HepG2 (cell line): ENCODE results near the gene DCAKD.

Experiments used
- CTCF ChIP-seq: sonication (generic); formaldehyde crosslinking; IDR thresholded peaks from 2 replicates; pipeline ENCODE4 v1.5.0; 2020; ENCODE audit warnings: mild to moderate bottlenecking, missing genetic modification reagents, moderate library complexity
- HMG20B ChIP-seq: conservative IDR thresholded peaks from 2 replicates; pipeline ENCODE4 v1.6.1; 2016; ENCODE audit warnings: missing genetic modification reagents, missing compliant biosample characterization
- HOXD1 ChIP-seq: sonication (generic); formaldehyde crosslinking; IDR thresholded peaks from 2 replicates; pipeline ENCODE4 v1.5.0; 2020; ENCODE audit warnings: missing genetic modification reagents
- MTERF4 ChIP-seq: sonication (generic); formaldehyde crosslinking; IDR thresholded peaks from 2 replicates; pipeline ENCODE4 v1.8.0; 2023; ENCODE audit warnings: mild to moderate bottlenecking, missing genetic modification reagents
- NFYB ChIP-seq: sonication (generic); formaldehyde crosslinking; IDR thresholded peaks from 2 replicates; pipeline ENCODE4 v1.4.0; 2020; ENCODE audit warnings: missing genetic modification reagents
- PCBP2 ChIP-seq: fragments of 200-400 bp; formaldehyde crosslinking; optimal IDR thresholded peaks from 2 replicates; pipeline ENCODE3; 2018; ENCODE audit warnings: low read length, low read depth; ENCODE audit not compliant: poor library complexity, severe bottlenecking
- POLR2A ChIP-seq, 2 experiments: IDR thresholded peaks; 2 replicates each; pipeline ENCODE4 v1.6.1; 2011; ENCODE audit warnings: low read depth in 2 of 2, low read length in 2 of 2, mild to moderate bottlenecking in 1 of 2, moderate library complexity in 1 of 2; ENCODE audit not compliant: insufficient read depth in 1 of 2
- ZBTB10 ChIP-seq: sonication (generic); formaldehyde crosslinking; IDR thresholded peaks from 2 replicates; pipeline ENCODE4 v1.4.0; 2020; ENCODE audit warnings: missing genetic modification reagents, borderline replicate concordance
- ZNF121 ChIP-seq: sonication (generic); formaldehyde crosslinking; IDR thresholded peaks from 2 replicates; pipeline ENCODE4 v1.5.0; 2020; ENCODE audit warnings: mild to moderate bottlenecking, missing genetic modification reagents
- TF ChIP-seq, protein P1 (sequence below): sonication (generic); formaldehyde crosslinking; IDR thresholded peaks from 2 replicates; pipeline ENCODE4 v1.5.1; 2020; ENCODE audit warnings: mild to moderate bottlenecking, missing genetic modification reagents, borderline replicate concordance

- TF ChIP-seq POLR2A (IDR thresholded peaks at IDR 0.05; ENCODE audit: insufficient read depth in 1 of 2, low read depth in 2 of 2, low read length in 2 of 2) (no peak), ZBTB10 (CRISPR knock-in tag) (no peak), PCBP2 (no peak), NFYB (no peak), HOXD1 (CRISPR knock-in tag) (no peak), HMG20B (CRISPR knock-in tag) (no peak), ZNF121 (CRISPR knock-in tag) (no peak), MTERF4 (CRISPR knock-in tag) (no peak), CTCF (no peak)
- TF ChIP-seq, protein P1, sequence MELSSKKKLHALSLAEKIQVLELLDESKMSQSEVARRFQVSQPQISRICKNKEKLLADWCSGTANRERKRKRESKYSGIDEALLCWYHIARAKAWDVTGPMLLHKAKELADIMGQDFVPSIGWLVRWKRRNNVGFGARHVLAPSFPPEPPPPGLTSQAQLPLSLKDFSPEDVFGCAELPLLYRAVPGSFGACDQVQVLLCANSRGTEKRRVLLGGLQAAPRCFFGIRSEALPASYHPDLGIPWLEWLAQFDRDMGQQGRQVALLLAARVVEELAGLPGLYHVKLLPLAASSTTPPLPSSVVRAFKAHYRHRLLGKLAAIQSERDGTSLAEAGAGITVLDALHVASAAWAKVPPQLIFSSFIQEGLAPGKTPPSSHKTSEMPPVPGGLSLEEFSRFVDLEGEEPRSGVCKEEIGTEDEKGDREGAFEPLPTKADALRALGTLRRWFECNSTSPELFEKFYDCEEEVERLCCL (CRISPR knock-in tag), result no peak
These were observed 37.3 kb upstream of the DCAKD start for GRCh38 chr17:45088741-45089140.
